Skeletal muscle satellite cell (primary cell): ENCODE data around the gene CD93.

Experiments
- H3K27me3 ChIP-seq: 2 replicates; pipeline ENCODE4 v1.7.0; 2013; ENCODE audit warnings: low read length; ENCODE audit not compliant: control insufficient read depth, insufficient read depth
- H3K36me3 ChIP-seq: 2 replicates; pipeline ENCODE4 v1.7.0; 2013; ENCODE audit warnings: mild to moderate bottlenecking, control low read depth, low read length; ENCODE audit not compliant: insufficient read depth
- H3K4me1 ChIP-seq: 2 replicates; pipeline ENCODE4 v1.7.0; 2013; ENCODE audit warnings: low read length; ENCODE audit not compliant: control insufficient read depth, insufficient read depth
- H3K4me2 ChIP-seq: 2 replicates; pipeline ENCODE4 v1.7.0; 2013; ENCODE audit warnings: mild to moderate bottlenecking, low read length
- H3K4me3 ChIP-seq: 2 replicates; pipeline ENCODE4 v1.7.0; 2013; ENCODE audit warnings: low read length
- H3K9ac ChIP-seq: 2 replicates; pipeline ENCODE4 v1.7.0; 2013; ENCODE audit warnings: mild to moderate bottlenecking, low read depth, low read length, moderate library complexity
- H3K9me3 ChIP-seq: replicated peaks from 2 replicates; pipeline ENCODE4 v1.7.0; 2013; ENCODE audit warnings: mild to moderate bottlenecking, control low read depth, low read length

The CD93 gene

DNA sequence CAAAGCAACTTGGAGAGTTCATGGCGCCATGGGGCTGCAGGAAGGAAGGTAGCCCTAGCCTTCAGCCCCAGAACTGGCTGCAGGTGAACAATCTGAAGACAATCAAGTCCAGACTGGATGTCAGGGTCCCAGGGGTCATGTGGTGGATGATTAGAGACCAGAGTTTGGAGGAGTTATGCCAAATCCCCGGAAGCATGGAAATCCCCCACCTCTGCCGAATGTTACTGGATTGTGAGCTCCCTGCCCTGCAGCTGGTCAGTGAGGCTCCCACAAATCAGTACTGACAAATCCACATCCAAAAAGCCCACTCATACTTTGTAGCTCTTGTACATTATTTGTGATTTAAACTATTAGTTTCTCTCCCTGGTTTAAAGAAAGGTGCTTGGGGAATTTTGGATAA, 21.3 kb upstream of the CD93 start:
- Histone ChIP-seq H3K9me3 (no peaks in the 10 kb centered on the region), H3K4me2 (no peak overlapping the region), H3K9ac (no peak overlapping the region), H3K27me3 (no peaks in the 10 kb centered on the region), H3K36me3 (no peaks in the 10 kb centered on the region), H3K4me3 (no peak overlapping the region), H3K4me1 (peaks cover 31% of the 10 kb centered on the region)

- Histone ChIP-seq H3K9me3 (no peaks in the 10 kb centered on the region), H3K36me3 (no peaks in the 10 kb centered on the region), H3K4me3 (no peak overlapping the region), H3K27me3 (no peaks in the 10 kb centered on the region), H3K4me2 (peak overlapping the region; percentile 8), H3K9ac (no peak overlapping the region), H3K4me1 (peaks cover 31% of the 10 kb centered on the region)
Measured at GRCh38 chr20:23106271-23106851, 20.2 kb upstream of the CD93 start.

- Histone ChIP-seq H3K4me2 (no peak overlapping the region), H3K4me1 (peaks cover 31% of the 10 kb centered on the region), H3K27me3 (no peaks in the 10 kb centered on the region), H3K9me3 (no peaks in the 10 kb centered on the region), H3K36me3 (no peaks in the 10 kb centered on the region), H3K4me3 (no peak overlapping the region), H3K9ac (no peak overlapping the region)
Measured at GRCh38 chr20:23105193-23105592, 19.1 kb upstream of the CD93 start.

DNA sequence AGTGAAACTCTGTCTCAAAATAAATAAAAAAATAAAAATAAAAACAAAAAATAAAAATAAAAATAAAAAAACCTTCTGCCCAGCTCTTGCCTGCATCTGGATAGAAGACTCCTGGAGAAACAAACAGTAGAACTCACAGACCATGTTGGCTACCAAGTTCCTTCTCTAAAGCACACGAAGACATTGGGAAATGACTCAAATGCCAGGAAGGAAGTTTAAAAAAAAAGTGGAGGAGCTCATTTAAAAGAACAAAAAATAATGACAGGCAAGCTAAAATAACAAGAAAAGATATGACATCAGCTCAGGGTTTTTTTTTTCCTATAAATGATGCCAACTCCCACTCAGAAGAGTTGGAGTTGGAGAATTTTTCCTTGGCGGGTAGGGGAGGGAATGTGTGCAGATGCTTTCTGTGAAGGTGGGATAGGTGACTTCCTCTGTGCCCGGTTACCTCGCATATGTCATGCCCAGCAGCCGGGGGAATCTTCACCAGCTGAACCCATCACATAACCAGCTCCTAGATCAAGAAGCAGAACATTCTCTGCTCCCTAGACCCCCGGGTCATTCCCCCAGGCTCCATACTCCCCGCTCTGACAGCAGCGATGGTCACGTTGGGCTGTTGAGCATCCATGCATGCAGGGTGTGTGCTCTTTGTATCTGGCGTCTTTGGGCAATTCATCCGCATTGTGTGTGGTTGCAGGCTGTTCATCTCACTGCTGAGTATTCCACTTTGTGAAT, 17.3 kb upstream of the CD93 start:
- H3K9me3 ChIP-seq = no peaks in the 10 kb centered on the region
- no peak overlapping the region for H3K4me3 ChIP-seq
- no peaks in the 10 kb centered on the region for H3K36me3 ChIP-seq
- H3K4me2 ChIP-seq = no peak overlapping the region
- no peaks in the 10 kb centered on the region for H3K27me3 ChIP-seq
- H3K9ac ChIP-seq = no peak overlapping the region
- peaks cover 31% of the 10 kb centered on the region for H3K4me1 ChIP-seq

- Histone ChIP-seq H3K4me3 (no peak overlapping the region), H3K4me2 (no peak overlapping the region), H3K9ac (no peak overlapping the region), H3K4me1 (peaks cover 27% of the 10 kb centered on the region), H3K27me3 (no peaks in the 10 kb centered on the region), H3K36me3 (no peaks in the 10 kb centered on the region), H3K9me3 (no peaks in the 10 kb centered on the region)
Measured at GRCh38 chr20:23101696-23102406, 15.7 kb upstream of the CD93 start.

DNA sequence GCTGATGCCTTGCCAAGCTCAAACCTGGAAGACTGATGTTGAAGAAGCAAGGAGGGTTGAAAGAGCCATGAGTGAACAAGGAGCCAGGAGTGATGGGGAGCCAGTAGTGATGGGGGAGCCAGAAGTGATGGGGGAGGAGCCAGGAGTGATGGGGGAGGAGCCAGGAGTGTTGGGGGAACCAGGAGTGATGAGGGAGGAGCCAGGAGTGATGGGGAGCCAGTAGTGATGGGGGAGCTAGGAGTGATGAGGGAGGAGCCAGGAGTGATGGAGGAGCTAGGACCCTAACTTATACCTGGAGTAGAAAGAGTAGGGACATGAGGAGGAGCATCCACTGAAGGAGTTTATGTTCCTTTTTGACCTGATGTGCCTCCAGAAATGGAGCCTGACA, 14.6 kb upstream of the CD93 start:
- H3K4me2 ChIP-seq = no peak overlapping the region
- H3K9me3 ChIP-seq = no peaks in the 10 kb centered on the region
- H3K4me3 ChIP-seq = no peak overlapping the region
- no peaks in the 10 kb centered on the region for H3K36me3 ChIP-seq
- H3K27me3 ChIP-seq = no peaks in the 10 kb centered on the region
- no peak overlapping the region for H3K9ac ChIP-seq
- peaks cover 19% of the 10 kb centered on the region for H3K4me1 ChIP-seq

GRCh38 chr20:23099791-23100719, 13.9 kb upstream of the CD93 start:
- Histone ChIP-seq H3K4me2 (no peak overlapping the region), H3K27me3 (no peaks in the 10 kb centered on the region), H3K4me3 (no peak overlapping the region), H3K36me3 (no peaks in the 10 kb centered on the region), H3K4me1 (peaks cover 19% of the 10 kb centered on the region), H3K9ac (no peak overlapping the region), H3K9me3 (no peaks in the 10 kb centered on the region)

- peaks cover 5% of the 10 kb centered on the region for H3K4me1 ChIP-seq
- H3K36me3 ChIP-seq = no peaks in the 10 kb centered on the region
- H3K4me3 ChIP-seq = no peak overlapping the region
- H3K27me3 ChIP-seq = peaks cover 20% of the 10 kb centered on the region
- H3K9ac ChIP-seq = no peak overlapping the region
- no peaks in the 10 kb centered on the region for H3K9me3 ChIP-seq
- H3K4me2 ChIP-seq = no peak overlapping the region
Measured at GRCh38 chr20:23097636-23098580, 11.8 kb upstream of the CD93 start.

GRCh38 chr20:23096986-23097520, 10.9 kb upstream of the CD93 start:
- Histone ChIP-seq H3K4me1 (no peaks in the 10 kb centered on the region), H3K27me3 (peaks cover 26% of the 10 kb centered on the region), H3K9ac (no peak overlapping the region), H3K4me3 (no peak overlapping the region), H3K4me2 (no peak overlapping the region), H3K9me3 (no peaks in the 10 kb centered on the region), H3K36me3 (no peaks in the 10 kb centered on the region)

DNA sequence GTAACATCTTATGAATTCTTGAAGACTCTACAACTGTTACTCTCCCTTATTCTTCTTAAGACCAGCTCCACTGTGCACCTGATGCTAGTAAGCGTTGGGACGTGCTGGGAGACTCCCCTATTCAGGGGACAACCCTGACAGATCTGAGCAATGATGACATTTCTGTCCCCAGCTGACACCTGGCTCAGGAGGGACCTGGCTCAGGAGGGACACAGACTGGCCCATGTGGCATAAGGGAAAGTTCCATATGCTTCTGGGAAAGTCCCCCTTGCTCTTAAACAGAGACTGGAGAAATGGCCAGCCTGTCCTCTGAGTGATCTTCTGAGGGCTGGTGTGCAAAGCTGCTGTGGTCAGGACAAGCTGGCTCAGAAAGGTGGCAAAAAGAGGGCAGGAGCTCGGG, 10.0 kb upstream of the CD93 start:
- H3K9ac ChIP-seq = no peak overlapping the region
- no peak overlapping the region for H3K4me2 ChIP-seq
- no peak overlapping the region for H3K4me3 ChIP-seq
- H3K9me3 ChIP-seq = no peaks in the 10 kb centered on the region
- H3K27me3 ChIP-seq = peaks cover 36% of the 10 kb centered on the region
- H3K36me3 ChIP-seq = no peaks in the 10 kb centered on the region
- H3K4me1 ChIP-seq = no peaks in the 10 kb centered on the region
